ENCODE results near the gene HOXC9.
A peak's percentile ranks its signal among the peaks of the same experiment; 100 is the strongest.

- TF ChIP-seq YY1 (IDR thresholded peaks at IDR 0.05; ENCODE audit: insufficient read depth, insufficient read length) (no peak), SUZ12 (IDR thresholded peaks at IDR 0.05; ENCODE audit: extremely low read depth, insufficient read depth, insufficient read length) (peak; percentile 56)
These were observed 43.6 kb upstream of the HOXC9 start for GRCh38 chr12:53956251-53956887.
